ENCODE results near the gene CHTOP. TPM values are rescaled to one million over a fixed set of nuclear protein-coding genes. Genes with fewer than 3 reads are reported as not detected.
A peak's percentile ranks its signal among the peaks of the same experiment; 100 is the strongest.

CHTOP gene
- total RNA-seq, 1 experiment from 2014 or later = 63.7 TPM

GRCh38 chr1:153612755-153613331 is 21.0 kb upstream of the CHTOP start, which contains the start of gene S100A16:
Gene S100A16 (minus strand): TSS chr1:153613137. CDS start chr1:153608151, 4,986 bp downstream.
- DNase-seq (ENCODE audit: low spot score) = peak; percentile 82

- DNase-seq (ENCODE audit: low spot score) = no peak
These were observed 20.5 kb upstream of the CHTOP start for GRCh38 chr1:153613406-153613805.

- DNase-seq (ENCODE audit: low spot score) = no peak
These were observed 19.5 kb upstream of the CHTOP start for GRCh38 chr1:153614189-153614900.

GRCh38 chr1:153614906-153615305 is 19.0 kb upstream of the CHTOP start:
- DNase-seq (ENCODE audit: low spot score) = no peak

GRCh38 chr1:153615406-153615805 is 18.5 kb upstream of the CHTOP start:
- DNase-seq (ENCODE audit: low spot score) = no peak

GRCh38 chr1:153616144-153616916 is 17.5 kb upstream of the CHTOP start, which contains the start of gene S100A14:
Gene S100A14 (minus strand): TSS chr1:153616325. CDS start chr1:153615858, 467 bp downstream.
- DNase-seq (ENCODE audit: low spot score) = peak; percentile 77

- no peak for DNase-seq (ENCODE audit: low spot score)
These were observed 17.0 kb upstream of the CHTOP start for GRCh38 chr1:153616917-153617311.

GRCh38 chr1:153617663-153618062 is 16.2 kb upstream of the CHTOP start:
- DNase-seq (ENCODE audit: low spot score) = peak; percentile 27

- no peak for DNase-seq (ENCODE audit: low spot score)
These were observed 14.7 kb upstream of the CHTOP start for GRCh38 chr1:153619171-153619570.

GRCh38 chr1:153623101-153623500 is 10.8 kb upstream of the CHTOP start:
- DNase-seq (ENCODE audit: low spot score) = no peak

GRCh38 chr1:153624965-153625611 is 8.8 kb upstream of the CHTOP start:
- DNase-seq (ENCODE audit: low spot score) = no peak

- no peak for DNase-seq (ENCODE audit: low spot score)
These were observed 7.4 kb upstream of the CHTOP start for GRCh38 chr1:153626477-153626903.

GRCh38 chr1:153626904-153627714 is 6.8 kb upstream of the CHTOP start, which contains the start of gene S100A13:
Gene S100A13 (minus strand): TSS chr1:153627505. CDS start chr1:153626472, 1,033 bp downstream.
- peak; percentile 94 for DNase-seq (ENCODE audit: low spot score)

- no peak for DNase-seq (ENCODE audit: low spot score)
These were observed 5.9 kb upstream of the CHTOP start, which contains the start of gene S100A1 for GRCh38 chr1:153627715-153628626. Gene S100A1 (plus strand): TSS chr1:153628434. CDS start chr1:153630522, 2,088 bp downstream.

- no peak for DNase-seq (ENCODE audit: low spot score)
These were observed 5.1 kb upstream of the CHTOP start for GRCh38 chr1:153628638-153629342.

- no peak for DNase-seq (ENCODE audit: low spot score)
These were observed 4.6 kb upstream of the CHTOP start for GRCh38 chr1:153629343-153629665.

- no peak for DNase-seq (ENCODE audit: low spot score)
These were observed 3.9 kb upstream of the CHTOP start for GRCh38 chr1:153629971-153630370.

- no peak for DNase-seq (ENCODE audit: low spot score)
These were observed 3.5 kb upstream of the CHTOP start for GRCh38 chr1:153630384-153630783.
